Endothelial cell of umbilical vein (primary cell): Measurements from ENCODE around the gene CORO1A. TPM values are rescaled to one million over a fixed set of nuclear protein-coding genes. Genes with fewer than 3 reads are reported as not detected.

Experiments
- BruUV-seq: library from RNA; stranded (reverse); fragments of 400-500 nt; replicated peaks from 2 replicates; lab custom pipeline; 2021; lab: Mats Ljungman, UMichigan
- CTCF ChIA-PET: fragments of 300-600, 350-600 bp; sonication (Branson Sonifier 250); formaldehyde crosslinking; loops from one replicate; lab custom pipeline; 2021; ENCODE audit warnings: antibody characterized with exemption, inconsistent platforms; lab: Charles Lee
- POLR2A ChIA-PET: fragments of 300-600, 350-600 bp; sonication (Branson Sonifier 250); formaldehyde crosslinking; loops from one replicate; lab custom pipeline; 2021; ENCODE audit warnings: antibody characterized with exemption, inconsistent platforms; lab: Charles Lee
- DNase-seq: peaks from one replicate; pipeline ENCODE4 v3.0.0-alpha.2; 2011; ENCODE audit warnings: low read depth, low spot score
- FAIRE-seq: peaks from 2 replicates; lab custom pipeline; 2011; peaks lifted over from hg19 to GRCh38; lab: Jason Lieb, UNC
- H2AFZ ChIP-seq: 2 replicates; pipeline ENCODE4 v1.6.0; 2012; ENCODE audit warnings: low read depth, low read length, control low read depth, inconsistent platforms
- H3K27ac ChIP-seq: 2 replicates; pipeline ENCODE4 v1.5.1; 2011; ENCODE audit warnings: low read depth, mild to moderate bottlenecking, control low read depth, low read length, moderate library complexity; ENCODE audit not compliant: insufficient read depth
- H3K27me3 ChIP-seq, 2 experiments: 2 replicates each; pipeline versions ENCODE4 v1.6.0 to v1.6.1; 2011; ENCODE audit warnings: low read length in 2 of 2, mixed read lengths in 1 of 2; ENCODE audit not compliant: control insufficient read depth in 2 of 2, insufficient read depth in 2 of 2
- H3K36me3 ChIP-seq, 2 experiments: 2 replicates in 1 of 2; 3 replicates in 1 of 2; pipeline ENCODE4 v1.5.1; 2011; ENCODE audit warnings: low read length in 2 of 2, mild to moderate bottlenecking in 1 of 2, moderate library complexity in 1 of 2; ENCODE audit not compliant: control insufficient read depth in 2 of 2, insufficient read depth in 2 of 2; ENCODE audit errors: extremely low read depth in 1 of 2
- H3K4me1 ChIP-seq: 3 replicates; pipeline ENCODE4 v1.5.1; 2011; ENCODE audit warnings: mild to moderate bottlenecking, low read length; ENCODE audit not compliant: control insufficient read depth, insufficient read depth; ENCODE audit errors: extremely low read depth
- H3K4me2 ChIP-seq: 2 replicates; pipeline ENCODE4 v1.6.1; 2011; ENCODE audit warnings: low read length, control low read depth, mixed read lengths; ENCODE audit not compliant: insufficient read depth
- H3K4me3 ChIP-seq, 3 experiments: fragments of 200-600 bp in 1 of 3; sonication (generic), shearing (Covaris generic) in 1 of 3; replicated peaks in 1 of 3; 2 replicates each; pipeline ENCODE4 v1.5.1; 2011 to 2016; ENCODE audit warnings: control low read depth in 3 of 3, low read length in 3 of 3, mild to moderate bottlenecking in 2 of 3, inconsistent platforms in 1 of 3, low read depth in 1 of 3, moderate library complexity in 1 of 3; ENCODE audit not compliant: insufficient read depth in 1 of 3
- H3K79me2 ChIP-seq: 2 replicates; pipeline ENCODE4 v1.6.0; 2012; ENCODE audit warnings: low read length, inconsistent platforms; ENCODE audit not compliant: control insufficient read depth, insufficient read depth
- H3K9ac ChIP-seq: replicated peaks from 2 replicates; pipeline ENCODE3; 2011; ENCODE audit warnings: low read length, control low read depth; ENCODE audit not compliant: insufficient read depth; ENCODE audit errors: extremely low read depth
- H3K9me1 ChIP-seq: replicated peaks from 3 replicates; pipeline ENCODE4 v1.6.0; 2011; ENCODE audit warnings: mild to moderate bottlenecking, low read length; ENCODE audit not compliant: control insufficient read depth, insufficient read depth; ENCODE audit errors: extremely low read depth
- H3K9me3 ChIP-seq: replicated peaks from 2 replicates; pipeline ENCODE4 v1.5.1; 2012; ENCODE audit warnings: low read length, inconsistent platforms; ENCODE audit not compliant: control insufficient read depth, insufficient read depth
- H4K20me1 ChIP-seq: replicated peaks from 2 replicates; pipeline ENCODE3; 2011; ENCODE audit warnings: mild to moderate bottlenecking, low read length; ENCODE audit not compliant: control insufficient read depth, insufficient read depth; ENCODE audit errors: extremely low read depth
- CTCF ChIP-seq, 2 donors: IDR thresholded peaks; 1 replicate in 1 of 2; 2 replicates in 1 of 2; pipeline ENCODE4 v1.5.1; 2011; ENCODE audit warnings: low read length in 2 of 2, mild to moderate bottlenecking in 2 of 2, moderate library complexity in 2 of 2, control low read depth in 1 of 2, inconsistent platforms in 1 of 2, low read depth in 1 of 2; ENCODE audit not compliant: insufficient read depth in 1 of 2; ENCODE audit errors: extremely low read depth in 1 of 2
- EZH2 ChIP-seq: IDR thresholded peaks from 2 replicates; pipeline ENCODE4 v1.6.1; 2012; ENCODE audit warnings: borderline replicate concordance, low read depth, mild to moderate bottlenecking, moderate library complexity, low read length, inconsistent platforms; ENCODE audit not compliant: severe bottlenecking
- FOS ChIP-seq: IDR thresholded peaks from 2 replicates; pipeline ENCODE4 v1.6.1; 2011; ENCODE audit warnings: mild to moderate bottlenecking, low read length, moderate library complexity, borderline replicate concordance; ENCODE audit not compliant: insufficient read depth
- GATA2 ChIP-seq: IDR thresholded peaks from 2 replicates; pipeline ENCODE4 v1.7.0; 2011; ENCODE audit warnings: low read depth, mild to moderate bottlenecking, moderate library complexity, mixed read lengths, low read length; ENCODE audit not compliant: insufficient read length, insufficient read depth
- JUN ChIP-seq: IDR thresholded peaks from 2 replicates; pipeline ENCODE4 v1.6.1; 2011; ENCODE audit warnings: borderline replicate concordance, low read depth; ENCODE audit not compliant: insufficient read length, insufficient read depth
- MAX ChIP-seq: IDR thresholded peaks from 2 replicates; pipeline ENCODE4 v1.6.1; 2011; ENCODE audit not compliant: insufficient read depth, insufficient read length
- MYC ChIP-seq: IDR thresholded peaks from one replicate; pipeline ENCODE4 v1.6.1; 2011; ENCODE audit warnings: mild to moderate bottlenecking, low read depth, low read length
- POLR2A ChIP-seq: IDR thresholded peaks from 2 replicates; pipeline ENCODE4 v1.6.1; 2012; ENCODE audit warnings: low read depth, mild to moderate bottlenecking, control low read depth, low read length
- POLR2AphosphoS5 ChIP-seq: IDR thresholded peaks from 2 replicates; pipeline ENCODE4 v1.6.1; 2012; ENCODE audit warnings: low read depth, mild to moderate bottlenecking, control low read depth, low read length, moderate library complexity; ENCODE audit not compliant: insufficient read depth
- dilution Hi-C: fragments of 300-500 bp; cut with MboI; formaldehyde crosslinking; loops from one replicate; pipeline ENCODE4 v1.15.0; 2019; ENCODE audit warnings: low sequenced_read_pairs; ENCODE audit not compliant: extremely low pct_ligation_motif_present
- intact Hi-C: fragments of 100-400 bp; cut with micrococcal nuclease; formaldehyde crosslinking; loops from one replicate; pipeline ENCODE4 v1.10.0; 2022
- polyA plus RNA-seq, 4 experiments: library from polyadenylated mRNA; depleted of rRNA in 3 of 4; stranded (reverse) in 3 of 4; unstranded in 1 of 4; fragments of >200 nt; gene quantifications; 2 replicates each; pipeline versions ENCODE4 v1.2.1 to v1.2.3, GENCODE V29; 2011 to 2012; ENCODE audit warnings: missing spikeins in 1 of 4
- total RNA-seq: library from RNA; stranded (reverse); gene quantifications from 2 replicates; pipeline ENCODE4 v1.2.3, GENCODE V29; 2021

Gene CORO1A
- total and polyA plus RNA-seq, 2 donors (not counting 3 experiments of a cell fraction or from before 2014, with no cell fraction given) = 6.1 to 6.4 TPM

- Histone ChIP-seq H3K4me2 (no peak overlapping the region), H3K4me1 (no peaks in the 10 kb centered on the region), H3K27ac (no peak overlapping the region), H3K4me3 (no peak overlapping the region), H3K27me3 (no peaks in the 10 kb centered on the region), H3K36me3 (no peaks in the 10 kb centered on the region), H3K9me1 (no peaks in the 10 kb centered on the region), H3K79me2 (no peaks in the 10 kb centered on the region), H3K9me3 (no peaks in the 10 kb centered on the region), H4K20me1 (no peaks in the 10 kb centered on the region), H3K9ac (no peak overlapping the region), H2AFZ (no peak overlapping the region)
- intact Hi-C loops (no loop called here), dilution Hi-C loops (no loop called here)
- FAIRE-seq (no peak), DNase-seq (no peak)
- BruUV-seq = no TSS peak
- TF ChIP-seq MAX = no peak
- TF ChIP-seq MYC = no peak
- no peak for TF ChIP-seq POLR2A
- TF ChIP-seq POLR2AphosphoS5 = no peak
- no peak for TF ChIP-seq GATA2
- no peak for TF ChIP-seq CTCF (IDR thresholded peaks at IDR 0.05; ENCODE audit: extremely low read depth in 1 of 2, insufficient read depth in 1 of 2, low read depth in 1 of 2, low read length in 2 of 2)
- no peak for TF ChIP-seq FOS
- TF ChIP-seq EZH2 = no peak
- no peak for TF ChIP-seq JUN
- ChIA-PET CTCF (interaction anchor here (1.1 kb wide), 1 partner anchor 54 kb away, joined by 3 read pairs; the partner anchor contains the start of gene TBX6), POLR2A (no interaction called here)
Observed at GRCh38 chr16:30145657-30146056, 37.7 kb upstream of the CORO1A start.
